GM18507 (cell line): Measurements from ENCODE around the gene GMEB2.
"Not testable (repeated sequence)": the region's sequence is repeated elsewhere in the genome, so short reads cannot be mapped to it uniquely, and the experiment has no call there.

ENCODE experiments used
- DNase-seq: peaks from one replicate; pipeline ENCODE4 v3.0.0; 2011; ENCODE audit warnings: low read depth; ENCODE audit not compliant: insufficient read length; ENCODE audit errors: extremely low spot score
- FAIRE-seq: peaks from 2 replicates; lab custom pipeline; 2011; peaks lifted over from hg19 to GRCh38; lab: Jason Lieb, UNC

The GMEB2 gene

GRCh38 chr20:63641146-63641791 is 14.4 kb upstream of the GMEB2 start:
- FAIRE-seq = peak; percentile 31
- no peak for DNase-seq

GRCh38 chr20:63640686-63641085 is 13.8 kb upstream of the GMEB2 start:
- not testable (repeated sequence) for FAIRE-seq, DNase-seq

GRCh38 chr20:63640086-63640485 is 13.2 kb upstream of the GMEB2 start:
- DNase-seq (no peak), FAIRE-seq (no peak)

- peak; percentile 60 for FAIRE-seq
- no peak for DNase-seq
Observed at GRCh38 chr20:63639093-63639975, 12.4 kb upstream of the GMEB2 start.

- no peak for FAIRE-seq
- DNase-seq = no peak
Observed at GRCh38 chr20:63636752-63637628, 10.1 kb upstream of the GMEB2 start.

- FAIRE-seq (peak; percentile 81), DNase-seq (no peak)
Observed at GRCh38 chr20:63635431-63636141, 8.7 kb upstream of the GMEB2 start.

GRCh38 chr20:63633732-63634131 is 6.8 kb upstream of the GMEB2 start:
- DNase-seq (no peak), FAIRE-seq (no peak)

GRCh38 chr20:63631426-63631825 is 4.5 kb upstream of the GMEB2 start:
- not testable (repeated sequence) for DNase-seq, FAIRE-seq

- not testable (repeated sequence) for FAIRE-seq, DNase-seq
Observed at GRCh38 chr20:63630956-63631355, 4.1 kb upstream of the GMEB2 start.

GRCh38 chr20:63628246-63628975 is 1.5 kb upstream of the GMEB2 start:
- FAIRE-seq (peak; percentile 67), DNase-seq (no peak)

- FAIRE-seq (no peak), DNase-seq (no peak)
Observed at GRCh38 chr20:63627751-63628245, 897 bp upstream of the GMEB2 start.

GRCh38 chr20:63627129-63627750 is 339 bp upstream of the GMEB2 start:
- FAIRE-seq (peak; percentile 54), DNase-seq (peak; percentile 85)

GRCh38 chr20:63625771-63626423 is 1.0 kb downstream of the GMEB2 start:
- DNase-seq = no peak
- peak; percentile 50 for FAIRE-seq

- DNase-seq (no peak), FAIRE-seq (no peak)
Observed at GRCh38 chr20:63624486-63624885, 2.4 kb downstream of the GMEB2 start.

GRCh38 chr20:63622732-63623131 is 4.2 kb downstream of the GMEB2 start:
- FAIRE-seq (no peak), DNase-seq (no peak)

GRCh38 chr20:63622096-63622495 is 4.8 kb downstream of the GMEB2 start:
- FAIRE-seq = no peak
- no peak for DNase-seq

GRCh38 chr20:63620991-63621390 is 5.9 kb downstream of the GMEB2 start:
- DNase-seq (no peak), FAIRE-seq (no peak)

GRCh38 chr20:63619505-63619904 is 7.4 kb downstream of the GMEB2 start:
- FAIRE-seq (no peak), DNase-seq (no peak)
